ENCODE data around the gene BNIP1.
A peak's percentile ranks its signal among the peaks of the same experiment; 100 is the strongest.

Gene BNIP1

DNA sequence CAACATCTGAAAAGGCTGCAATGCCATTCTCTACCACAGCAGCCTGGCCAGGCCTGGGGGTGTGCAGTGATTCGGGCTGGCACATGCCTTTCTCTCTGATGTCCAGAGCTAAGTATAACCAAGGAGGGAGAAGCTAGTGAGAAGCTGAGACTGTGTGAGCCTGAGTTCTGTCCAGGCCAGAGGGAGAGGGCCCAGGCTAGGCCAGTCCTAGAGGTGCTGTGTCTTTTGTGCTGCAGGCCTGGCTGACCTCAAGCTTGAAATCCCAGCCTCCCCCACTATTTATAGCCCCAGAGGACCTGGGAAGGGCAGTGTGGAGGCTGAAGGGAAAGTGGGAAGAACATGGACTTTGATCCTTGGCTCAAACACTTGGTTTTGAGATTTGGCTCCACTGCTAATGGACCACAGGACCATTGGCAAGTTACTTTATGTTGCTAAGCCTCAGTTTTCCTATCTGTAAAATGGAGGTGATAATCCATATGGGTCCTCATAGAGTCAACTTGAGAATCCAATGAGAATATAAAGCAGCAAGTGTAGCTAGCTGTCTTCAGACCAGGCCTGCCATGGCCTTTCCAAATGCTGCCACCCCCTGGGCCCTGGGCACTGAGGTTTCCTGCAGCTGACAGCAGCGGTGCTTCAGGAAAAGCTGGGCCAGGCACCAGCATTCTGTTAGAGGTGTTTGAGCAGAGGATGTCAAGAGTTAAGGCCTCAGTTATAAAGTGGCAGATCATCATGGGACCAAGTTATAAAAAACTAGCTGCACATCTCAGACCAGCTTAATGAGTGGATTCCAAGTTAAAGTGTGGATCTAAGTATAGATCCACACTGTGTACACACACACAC lies 21.1 kb downstream of the BNIP1 start:
- no peak for DNase-seq (ENCODE audit: low read depth)

DNA sequence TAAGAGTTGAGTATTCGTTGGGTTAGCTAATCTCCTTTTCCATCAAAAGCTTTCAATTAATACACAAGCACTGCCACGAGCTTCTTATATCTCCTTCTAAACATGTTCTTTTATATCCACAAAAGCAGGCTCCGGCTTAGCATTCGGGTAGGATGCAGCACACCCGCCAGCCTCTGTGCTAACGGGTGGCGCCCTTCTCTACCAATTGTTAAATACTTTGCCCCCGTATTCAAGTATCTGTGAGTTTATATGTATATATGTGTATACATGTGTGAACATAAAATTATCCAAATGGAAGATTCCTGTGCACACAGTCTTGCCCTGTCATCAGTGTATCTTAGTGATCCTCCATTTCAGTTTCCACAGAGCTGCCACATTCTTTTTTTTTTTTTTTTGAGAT lies 27.8 kb downstream of the BNIP1 start:
- no peak for DNase-seq (ENCODE audit: low read depth)

DNA sequence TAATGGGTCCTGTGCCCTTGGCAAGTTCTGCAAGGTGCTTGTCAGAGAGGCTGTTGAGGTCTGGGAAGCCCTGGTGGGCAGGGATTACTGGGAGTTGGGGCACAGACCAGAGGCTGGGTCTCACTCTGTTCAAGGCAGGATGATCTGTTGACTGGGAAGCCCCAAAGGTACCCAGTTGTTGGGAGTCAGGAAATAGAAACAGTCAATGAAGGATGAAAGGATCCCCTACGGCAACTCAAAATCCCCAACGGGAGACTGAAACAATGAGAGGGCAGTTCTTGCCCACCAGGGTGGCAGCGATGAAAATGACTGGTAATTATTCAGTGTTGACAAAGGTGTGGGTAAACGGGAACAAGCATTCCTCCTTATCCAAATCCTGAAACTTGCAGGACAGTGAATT lies 31.2 kb downstream of the BNIP1 start:
- no peak for DNase-seq (ENCODE audit: low read depth)

DNA sequence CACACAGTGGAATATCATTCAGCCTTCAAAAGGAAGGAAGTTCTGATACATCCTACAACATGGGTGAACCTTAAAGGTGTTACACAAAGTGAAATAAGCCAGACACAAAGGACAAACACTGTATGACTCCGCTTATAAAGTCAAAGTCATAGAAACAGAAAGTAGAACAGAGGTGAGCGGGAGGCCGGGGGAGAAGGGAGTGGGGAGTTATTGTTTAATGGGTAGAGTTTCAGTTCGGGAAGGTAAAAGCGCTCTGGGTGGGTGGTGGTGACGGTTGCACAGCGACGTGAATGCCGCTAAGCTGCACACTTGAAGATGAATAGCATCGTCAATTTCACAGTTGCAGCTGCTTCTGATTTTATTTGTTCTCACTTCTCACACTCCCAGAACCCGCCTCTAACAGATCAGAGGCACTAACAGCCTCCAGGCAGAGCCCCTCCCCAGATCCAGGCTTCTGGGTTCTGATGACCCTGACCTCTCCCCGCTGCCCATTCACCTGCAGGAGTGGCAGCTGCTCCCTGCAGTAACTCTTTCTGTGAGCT lies 34.1 kb downstream of the BNIP1 start:
- DNase-seq (ENCODE audit: low read depth): no peak

DNA sequence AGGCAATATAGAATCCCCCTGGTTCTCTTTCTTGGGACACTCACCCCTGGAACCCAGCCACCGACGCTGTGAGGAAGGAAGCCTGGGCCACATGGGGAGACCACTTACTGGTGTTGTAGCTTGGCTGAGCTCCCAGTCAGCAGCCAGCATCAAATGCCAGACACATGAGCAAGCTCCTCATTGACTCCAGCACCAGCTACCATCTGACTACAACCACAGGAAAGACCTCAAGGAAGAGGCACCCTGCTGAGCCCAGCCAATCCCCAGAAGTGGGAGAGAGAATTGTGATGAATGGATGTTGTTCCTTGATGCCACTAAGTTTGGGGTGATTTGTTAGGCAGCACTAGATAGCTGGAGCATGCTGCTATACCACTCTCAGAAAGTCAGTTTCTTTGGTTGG lies 36.0 kb downstream of the BNIP1 start:
- DNase-seq (ENCODE audit: low read depth): no peak

DNA sequence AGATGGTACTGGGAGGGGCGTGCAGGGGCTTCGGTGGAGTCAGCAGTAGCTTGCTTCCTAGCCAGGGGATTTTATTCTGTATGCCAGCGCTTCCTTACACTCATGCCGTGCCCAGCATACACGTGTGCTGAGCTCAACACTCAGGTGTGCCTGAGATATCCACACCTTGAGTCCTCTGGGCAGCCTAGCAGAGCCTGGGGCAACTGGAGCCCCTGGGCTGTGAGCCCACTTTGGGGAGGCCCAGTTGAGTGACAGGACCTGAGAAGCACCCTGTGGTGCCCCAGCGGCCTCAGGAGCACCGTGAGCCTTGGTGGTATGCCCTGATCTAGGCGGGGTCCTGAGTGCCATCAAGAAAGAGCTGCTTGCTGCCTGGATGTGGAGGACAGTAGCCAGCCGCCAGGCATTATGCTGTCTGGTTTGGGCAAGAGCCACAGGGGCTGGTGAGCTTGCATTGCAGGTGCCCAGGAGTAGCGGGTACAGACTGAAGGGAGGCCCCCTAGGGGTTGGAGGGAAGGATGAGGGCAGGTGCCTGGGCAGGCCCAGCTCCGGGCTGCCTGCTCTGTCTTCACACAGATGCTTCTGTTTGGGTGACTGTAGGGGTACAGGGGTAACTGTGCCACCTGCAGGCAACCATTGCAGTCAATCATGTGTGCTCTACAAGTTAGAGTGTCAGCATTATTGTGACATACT lies 42.9 kb downstream of the BNIP1 start:
- no peak for DNase-seq (ENCODE audit: low read depth)

DNA sequence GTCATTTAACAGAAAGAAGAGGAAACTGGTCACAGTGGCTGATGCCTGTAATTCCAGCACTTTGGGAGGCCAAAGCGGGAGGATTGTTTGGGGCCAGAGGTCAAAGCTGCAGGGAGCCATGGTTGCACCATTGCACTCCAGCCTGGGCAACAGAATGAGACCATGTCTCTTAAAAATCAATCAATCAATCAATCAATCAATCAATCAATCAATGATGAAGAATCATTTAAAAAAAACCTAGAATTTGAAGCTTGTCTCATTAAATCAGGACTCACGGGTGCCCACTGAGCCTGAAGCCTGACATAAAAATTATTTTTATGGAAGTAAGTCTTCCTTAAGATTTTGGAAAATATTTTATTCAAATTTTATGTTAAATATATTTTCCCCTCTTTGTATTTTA lies 43.9 kb downstream of the BNIP1 start:
- no peak for DNase-seq (ENCODE audit: low read depth)

DNA sequence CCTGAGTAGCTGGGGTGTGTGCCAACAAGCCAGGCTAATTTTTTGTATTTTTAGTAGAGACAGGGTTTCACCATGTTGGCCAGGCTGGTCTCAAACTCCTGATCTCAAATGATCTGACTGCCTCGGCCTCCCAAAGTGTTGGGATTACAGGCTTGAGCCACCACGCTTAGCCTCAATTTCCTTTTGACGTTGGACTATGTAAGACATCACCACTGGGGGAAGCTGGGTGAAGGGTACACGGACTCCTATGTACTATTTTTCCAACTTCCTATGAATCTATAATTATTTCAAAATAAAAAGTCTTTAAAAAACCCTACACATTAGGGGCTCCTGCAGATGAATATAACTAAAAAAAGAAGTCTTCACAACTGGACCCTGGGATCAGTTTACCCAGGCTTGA lies 46.7 kb downstream of the BNIP1 start:
- no peak for DNase-seq (ENCODE audit: low read depth)

DNA sequence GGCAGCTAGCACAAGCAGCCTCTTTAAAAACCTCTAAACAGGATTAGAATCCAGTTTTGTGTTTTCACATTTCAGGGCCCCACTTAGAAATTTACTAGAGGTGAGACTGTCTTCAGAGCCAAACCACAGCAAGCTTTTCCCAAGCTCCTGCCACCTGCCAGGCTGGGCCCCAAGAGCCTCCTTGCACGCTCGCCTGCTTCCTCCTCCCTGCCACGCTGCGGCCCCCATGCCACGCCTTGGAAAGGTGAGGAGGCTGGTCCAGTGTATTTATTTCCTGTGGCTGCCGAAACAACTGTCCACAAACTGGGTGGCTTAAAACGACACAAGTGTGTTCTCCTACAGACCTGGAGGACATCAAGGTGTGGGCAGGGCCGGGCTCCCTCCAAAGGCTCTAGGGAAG lies 47.2 kb downstream of the BNIP1 start:
- DNase-seq (ENCODE audit: low read depth): no peak

DNA sequence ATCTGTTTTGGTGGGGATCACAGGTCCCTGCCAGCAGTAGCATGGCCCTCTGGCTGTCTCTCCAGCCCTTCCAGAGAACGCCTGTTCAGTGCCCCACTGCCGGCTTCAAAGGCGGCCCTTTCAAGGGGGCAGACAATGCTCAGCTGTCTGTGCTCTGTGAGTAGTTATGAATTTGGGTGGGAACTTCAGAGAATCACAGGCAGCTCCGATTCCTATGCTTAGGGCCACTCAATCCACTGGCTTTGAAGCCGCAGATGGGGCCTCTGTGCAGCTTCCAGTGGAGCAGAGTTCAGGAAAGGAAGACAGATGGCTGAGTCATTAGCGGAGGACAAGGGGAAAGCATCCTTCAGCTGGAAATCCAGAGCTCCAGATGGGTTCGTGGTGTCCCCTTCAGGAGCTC lies 48.2 kb downstream of the BNIP1 start:
- no peak for DNase-seq (ENCODE audit: low read depth)

DNA sequence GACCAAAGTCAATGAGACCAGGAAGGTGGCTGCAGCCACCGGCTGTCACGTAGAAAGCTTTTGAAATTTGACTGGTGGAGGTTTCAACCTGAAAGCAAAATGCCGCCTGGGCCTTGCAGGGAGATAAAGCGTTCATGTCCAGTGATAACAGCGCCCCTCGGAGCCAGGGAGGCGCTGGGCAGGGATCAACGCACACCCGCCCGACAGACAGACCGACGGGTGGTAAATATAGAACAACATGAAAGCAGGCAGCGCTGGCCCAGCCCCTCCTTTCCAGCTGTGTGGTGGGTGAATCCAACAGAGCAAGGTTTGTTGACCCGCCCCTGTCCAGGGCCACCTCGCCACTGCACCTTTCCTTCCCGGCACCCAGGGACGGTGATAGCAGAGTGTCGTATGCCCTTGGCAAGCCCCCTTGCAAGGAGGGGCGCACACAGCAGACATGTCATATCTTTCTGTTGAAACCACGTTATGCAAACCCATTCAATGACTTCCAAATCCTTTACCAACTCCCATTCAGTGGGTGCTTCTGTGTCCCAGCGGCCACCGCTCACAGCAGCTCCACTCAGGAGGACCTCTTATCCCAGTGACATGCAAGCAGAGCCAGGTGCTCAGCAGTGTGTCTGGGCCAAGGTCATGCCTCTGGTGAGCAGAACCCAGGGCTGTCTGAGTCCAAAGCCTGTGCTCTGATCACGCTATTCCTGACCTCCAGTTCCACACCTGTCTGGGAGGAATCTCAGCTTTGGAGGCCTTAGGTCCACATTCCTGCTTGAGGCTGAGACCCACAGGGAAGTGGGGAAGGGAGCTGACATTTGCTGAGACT lies 52.0 kb downstream of the BNIP1 start:
- DNase-seq (ENCODE audit: low read depth): no peak

DNA sequence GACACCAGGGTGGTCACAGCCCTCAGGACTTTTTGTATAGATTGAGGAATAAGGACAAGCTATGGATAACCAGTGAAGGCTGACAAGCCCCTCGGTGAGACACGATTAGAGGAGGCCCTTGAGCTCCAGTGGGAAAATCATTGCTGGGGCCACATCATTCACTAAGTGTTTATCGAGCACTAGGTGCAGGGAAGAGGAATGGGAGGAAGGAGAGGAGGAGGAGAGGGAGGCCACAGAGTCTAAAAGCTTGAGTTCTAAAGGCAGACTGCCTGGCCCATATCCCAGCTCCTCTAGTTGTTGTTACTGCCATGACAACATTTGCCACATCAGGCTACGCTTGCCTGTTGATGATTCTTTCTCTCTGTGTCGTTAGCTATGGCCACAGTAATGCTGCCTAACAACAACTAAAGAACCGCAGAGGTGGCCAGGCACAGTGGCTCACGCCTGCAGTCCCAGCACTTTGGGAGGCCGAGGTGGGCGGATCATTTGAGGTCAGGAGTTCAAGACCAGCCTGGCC lies 53.1 kb downstream of the BNIP1 start:
- DNase-seq (ENCODE audit: low read depth): no peak

DNA sequence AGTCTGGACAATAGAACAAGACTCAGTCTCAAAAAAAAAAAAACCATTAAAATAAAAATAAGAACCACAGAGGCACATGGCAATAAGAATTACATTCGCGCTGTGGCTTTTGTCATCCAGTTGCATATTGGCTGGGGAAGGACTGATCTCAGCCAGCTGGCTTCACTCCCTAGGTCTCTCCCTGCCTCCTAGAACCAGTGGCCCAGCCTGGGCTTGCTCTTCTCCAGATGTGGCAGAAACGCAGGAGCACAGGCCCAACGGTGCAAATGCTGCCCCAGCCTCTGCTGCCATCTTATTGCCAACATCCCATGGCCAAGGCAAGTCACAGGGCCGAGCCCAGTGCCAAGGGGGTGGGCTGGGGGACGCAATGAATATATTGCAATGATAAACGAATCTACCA lies 53.7 kb downstream of the BNIP1 start:
- DNase-seq (ENCODE audit: low read depth): no peak

DNA sequence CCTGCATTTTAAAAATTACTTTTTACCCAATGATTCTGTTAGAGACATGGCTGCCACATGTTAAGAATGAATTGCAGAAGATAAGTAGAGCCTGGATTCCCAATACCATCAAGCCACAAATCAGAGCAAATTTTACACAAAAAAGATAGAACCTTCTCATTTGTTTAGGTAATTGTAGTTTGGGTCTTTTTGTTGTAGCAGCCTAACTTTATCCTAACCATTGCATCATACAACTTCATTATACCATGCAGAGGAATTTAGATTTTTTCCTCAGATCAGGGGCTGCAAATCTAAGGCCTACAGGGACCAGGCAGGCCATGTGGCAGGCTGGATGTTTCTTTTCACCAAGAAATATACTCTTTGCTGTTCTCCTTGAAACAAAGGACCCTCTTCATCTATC lies 56.0 kb downstream of the BNIP1 start:
- no peak for DNase-seq (ENCODE audit: low read depth)

DNA sequence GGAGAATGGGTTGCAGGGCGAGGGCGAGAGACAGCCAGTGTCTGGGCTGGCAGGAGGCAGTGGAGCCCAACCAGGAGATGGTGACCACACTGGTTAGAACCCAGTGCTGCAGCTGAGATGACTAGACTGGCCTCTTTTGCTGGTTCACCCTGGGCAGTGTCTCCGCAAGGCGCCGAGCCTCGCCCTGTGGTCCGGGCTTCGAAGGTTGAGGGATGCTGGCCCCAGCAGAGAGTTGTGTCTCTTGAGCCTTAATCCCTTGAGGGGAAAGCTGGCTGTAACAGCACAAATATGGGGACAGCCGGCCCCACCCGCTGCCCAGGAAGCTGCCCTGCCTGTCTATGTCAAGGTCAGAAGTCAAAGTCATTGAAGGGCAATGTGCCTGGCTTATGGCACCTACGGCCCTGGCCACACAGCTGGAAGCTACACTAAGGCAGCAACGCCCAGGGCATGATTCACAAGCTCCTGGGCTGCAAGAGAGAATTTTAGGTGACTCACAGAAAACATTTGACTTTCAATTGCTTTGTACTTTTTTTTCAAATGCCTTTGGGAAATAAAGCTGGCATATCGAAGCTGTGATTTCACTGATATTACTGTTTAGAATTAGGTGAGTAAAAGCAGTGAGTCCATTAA lies 57.4 kb downstream of the BNIP1 start:
- DNase-seq (ENCODE audit: low read depth): peak; percentile 73

DNA sequence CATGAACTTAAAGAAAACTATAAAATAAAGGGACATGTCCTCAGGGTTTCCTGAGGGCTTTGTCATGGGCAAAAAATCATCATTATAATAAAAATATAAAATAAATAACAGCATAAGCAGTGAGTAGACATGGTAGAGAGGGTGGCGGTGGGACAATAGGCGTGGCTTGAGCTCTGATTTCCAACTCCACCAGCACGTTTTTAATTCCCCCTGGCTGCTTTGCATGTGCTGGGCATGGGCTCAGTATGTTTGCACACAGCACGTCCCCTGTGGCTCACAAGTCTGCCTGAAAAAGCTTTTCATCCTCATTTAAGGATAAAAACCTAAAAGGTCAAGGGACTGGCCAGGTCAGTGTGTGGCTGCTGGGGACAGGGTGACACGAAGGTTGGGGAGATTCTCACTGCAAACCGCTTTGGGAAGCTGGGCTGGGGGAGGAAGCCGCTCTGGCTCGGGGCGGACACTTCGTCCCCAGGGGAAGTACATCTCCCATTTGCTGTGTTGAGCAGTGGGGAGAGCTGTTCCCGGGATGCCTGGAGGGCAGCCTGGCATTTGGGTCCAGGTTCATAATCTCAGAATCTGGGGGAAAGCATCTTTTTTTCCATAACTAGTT lies 58.0 kb downstream of the BNIP1 start:
- no peak for DNase-seq (ENCODE audit: low read depth)

DNA sequence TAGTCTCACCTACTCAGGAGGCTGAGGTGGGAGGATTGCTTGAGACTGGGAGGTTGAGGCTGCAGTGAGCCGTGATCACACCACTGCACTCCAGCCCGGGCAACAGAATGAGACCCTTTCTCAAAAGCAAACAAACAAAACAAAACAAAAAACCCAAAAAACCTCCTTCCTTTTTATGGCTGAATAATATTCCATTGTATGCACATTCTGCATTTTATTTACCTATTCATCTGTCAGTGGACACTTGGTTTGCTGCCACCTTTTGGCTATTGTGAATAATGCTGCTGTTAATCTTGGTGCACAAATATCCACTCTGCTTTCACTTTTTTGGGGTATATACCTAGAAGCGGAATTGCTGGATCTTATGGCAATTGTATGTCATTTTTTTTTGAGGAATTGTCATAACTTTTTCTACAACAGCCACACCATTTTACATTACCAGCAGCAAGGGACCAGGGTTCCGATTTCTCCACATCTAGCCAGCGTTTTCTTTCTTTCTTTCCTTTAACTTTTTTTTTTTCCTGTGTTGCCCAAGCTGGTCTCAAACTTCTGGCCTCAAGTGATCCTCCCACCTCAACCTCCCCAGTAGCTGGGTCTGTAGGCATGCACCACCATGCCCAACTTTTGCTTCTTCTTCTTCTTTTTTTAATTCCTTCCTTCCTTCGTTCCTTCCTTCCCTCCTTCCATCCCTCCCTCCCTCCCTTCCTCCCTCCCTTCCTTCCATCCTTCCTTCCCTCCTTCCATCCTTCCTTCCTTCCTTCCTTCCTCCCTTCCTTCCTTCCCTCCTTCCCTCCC lies 60.1 kb downstream of the BNIP1 start:
- peak; percentile 17 for DNase-seq (ENCODE audit: low read depth)

DNA sequence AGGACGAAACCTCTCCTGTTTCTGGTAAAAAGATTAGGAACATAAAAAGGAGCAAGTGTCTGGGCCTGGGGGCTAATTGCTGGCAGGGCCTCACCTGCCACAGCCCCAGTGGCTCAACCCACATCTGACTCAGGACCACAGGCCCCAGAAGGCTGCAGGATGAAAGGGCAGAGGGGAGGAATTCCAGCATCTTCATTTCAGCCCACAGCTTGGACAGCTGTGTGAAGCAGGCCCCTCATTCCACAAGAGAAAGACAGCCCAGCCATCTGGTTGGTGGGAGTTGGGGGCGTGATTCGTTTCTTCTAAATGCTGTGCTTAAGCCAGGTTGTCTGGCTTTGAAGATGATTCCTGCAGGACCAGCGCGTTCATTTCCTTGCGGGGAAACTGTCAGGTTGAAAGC lies 61.6 kb downstream of the BNIP1 start:
- no peak for DNase-seq (ENCODE audit: low read depth)

DNA sequence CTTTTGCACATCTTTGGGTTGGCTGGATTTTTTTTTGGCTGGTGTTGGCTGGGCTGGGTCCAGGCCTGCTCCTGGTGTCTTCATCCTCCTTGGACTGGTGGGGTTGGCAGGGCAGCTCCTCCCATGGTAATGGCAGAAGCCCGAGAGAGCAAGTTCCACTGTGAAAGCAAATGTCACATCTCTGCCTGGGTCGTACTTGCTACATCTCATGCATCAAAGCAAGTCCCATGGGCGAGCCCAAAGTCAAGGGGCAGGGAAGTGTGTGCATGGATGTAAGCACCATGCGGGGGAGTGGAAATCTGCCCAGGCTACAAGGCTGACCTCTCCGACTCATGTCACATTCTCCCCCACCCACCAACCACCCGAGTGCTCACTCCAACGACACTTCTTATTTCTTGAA lies 64.0 kb downstream of the BNIP1 start:
- no peak for DNase-seq (ENCODE audit: low read depth)

DNA sequence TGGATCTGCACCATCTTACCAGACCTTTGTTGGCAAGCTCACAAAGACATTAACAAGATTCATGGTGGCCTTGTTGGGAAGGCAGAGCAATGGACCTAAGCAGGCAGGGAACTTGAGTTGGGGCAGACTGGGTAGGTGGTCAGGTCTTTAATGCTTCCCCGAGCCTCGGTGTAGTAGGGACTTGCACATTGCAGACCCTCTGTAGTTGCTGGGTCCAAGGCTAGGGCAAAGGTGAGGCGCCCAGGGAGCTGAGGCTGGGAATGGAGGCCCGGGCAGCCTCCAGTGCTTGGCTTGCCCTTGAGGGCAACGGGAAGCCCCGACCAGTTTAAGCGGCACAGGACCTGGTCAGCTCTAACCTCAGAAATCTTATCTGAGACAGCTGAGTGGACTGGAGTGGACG lies 66.5 kb downstream of the BNIP1 start:
- DNase-seq (ENCODE audit: low read depth): no peak

DNA sequence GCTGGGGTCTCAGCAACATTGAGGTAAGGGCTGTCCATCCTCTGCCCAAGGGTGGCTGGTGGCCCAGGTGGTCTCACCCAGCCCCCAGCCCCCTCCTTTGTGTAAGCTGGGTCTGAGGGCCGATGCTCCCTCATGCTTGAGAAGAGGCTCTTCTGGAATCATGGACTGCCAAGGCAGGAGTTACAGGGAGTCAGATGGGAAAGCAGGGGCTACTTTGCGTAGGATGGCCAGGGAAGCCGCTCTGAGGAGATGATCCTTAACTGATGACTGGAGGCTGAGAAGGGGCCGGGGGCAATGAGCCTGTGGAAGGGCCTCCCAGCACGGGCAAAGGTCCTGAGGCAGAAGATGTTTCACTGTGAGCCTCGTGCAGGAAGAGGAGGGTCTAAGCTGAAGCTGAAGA lies 67.0 kb downstream of the BNIP1 start:
- no peak for DNase-seq (ENCODE audit: low read depth)
